Stimulated activated CD4-positive, alpha-beta T cell treated with anti-CD3 and anti-CD28 coated beads, Interleukin-4, amount 100 ng/mL, for 1 hour (primary cell): ENCODE measurements around the gene C16orf89.
"Not testable (repeated sequence)": the region's sequence is repeated elsewhere in the genome, so short reads cannot be mapped to it uniquely, and the experiment has no call there.

Experiments
- DNase-seq: peaks from one replicate; pipeline ENCODE4 v3.0.0-alpha.2; 2020

C16orf89 gene

GRCh38 chr16:5065813-5066212 is at the start of gene C16orf89:
Gene C16orf89, minus strand, starts transcription at chr16:5065956. Its CDS starts 48 bp downstream, at chr16:5065908.
- no peak for DNase-seq

- DNase-seq, result not testable (repeated sequence)
Measured at GRCh38 chr16:5110933-5111332, 45.2 kb upstream of the C16orf89 start.

- DNase-seq, result no peak
Measured at GRCh38 chr16:5108505-5109158, 42.9 kb upstream of the C16orf89 start.

- not testable (repeated sequence) for DNase-seq
Measured at GRCh38 chr16:5105039-5105438, 39.3 kb upstream of the C16orf89 start.

GRCh38 chr16:5103296-5104032 is 37.7 kb upstream of the C16orf89 start:
- DNase-seq, result not testable (repeated sequence)

- not testable (repeated sequence) for DNase-seq
Measured at GRCh38 chr16:5099174-5099573, 33.4 kb upstream of the C16orf89 start.

GRCh38 chr16:5098221-5099159 is 32.7 kb upstream of the C16orf89 start:
- DNase-seq, result peak; percentile 96

GRCh38 chr16:5097470-5098220 is 31.9 kb upstream of the C16orf89 start, which contains the start of gene EEF2KMT:
Gene EEF2KMT, minus strand, starts transcription at chr16:5097795. Its CDS starts 56 bp downstream, at chr16:5097739.
- peak; percentile 88 for DNase-seq

- peak; percentile 39 for DNase-seq
Measured at GRCh38 chr16:5097061-5097469, 31.3 kb upstream of the C16orf89 start.

GRCh38 chr16:5096437-5097060 is 30.8 kb upstream of the C16orf89 start:
- not testable (repeated sequence) for DNase-seq

- peak; percentile 19 for DNase-seq
Measured at GRCh38 chr16:5095145-5095830, 29.5 kb upstream of the C16orf89 start.

- DNase-seq, result not testable (repeated sequence)
Measured at GRCh38 chr16:5093746-5094145, 28.0 kb upstream of the C16orf89 start.

GRCh38 chr16:5093081-5093480 is 27.3 kb upstream of the C16orf89 start:
- not testable (repeated sequence) for DNase-seq

- not testable (repeated sequence) for DNase-seq
Measured at GRCh38 chr16:5090592-5090991, 24.8 kb upstream of the C16orf89 start.

GRCh38 chr16:5089911-5090555 is 24.3 kb upstream of the C16orf89 start:
- not testable (repeated sequence) for DNase-seq

GRCh38 chr16:5088936-5089335 is 23.2 kb upstream of the C16orf89 start:
- DNase-seq, result not testable (repeated sequence)

- DNase-seq, result not testable (repeated sequence)
Measured at GRCh38 chr16:5088086-5088790, 22.5 kb upstream of the C16orf89 start.

- not testable (repeated sequence) for DNase-seq
Measured at GRCh38 chr16:5085716-5086115, 20.0 kb upstream of the C16orf89 start.

GRCh38 chr16:5084802-5085201 is 19.0 kb upstream of the C16orf89 start:
- peak; percentile 59 for DNase-seq
